ENCODE data around the gene SACM1L. TPM values are rescaled to one million over a fixed set of nuclear protein-coding genes. Genes with fewer than 3 reads are reported as not detected.

SACM1L gene
- total and polyA plus RNA-seq, 4 donors: 12.2 to 35.5 (median 20.5) TPM

GRCh38 chr3:45781841-45782240 lies 92.6 kb downstream of the SACM1L start:
- no peak for TF ChIP-seq SP1 (IDR thresholded peaks at IDR 0.05)
- TF ChIP-seq EGR1 (IDR thresholded peaks at IDR 0.05; ENCODE audit: low read depth in 2 of 2): no peak
- no peak for TF ChIP-seq GABPA (IDR thresholded peaks at IDR 0.05 in 1 of 2, conservative IDR thresholded peaks at IDR 0.05 in 1 of 2)
- no peak for TF ChIP-seq RAD21 (IDR thresholded peaks at IDR 0.05)
- no peak for TF ChIP-seq TAF1 (conservative IDR thresholded peaks at IDR 0.05)
- TF ChIP-seq CTCF (IDR thresholded peaks at IDR 0.05; ENCODE audit: low read depth, low read length, missing input control): no peak
- TF ChIP-seq RXRA (IDR thresholded peaks at IDR 0.05): no peak
- TF ChIP-seq NR2F2 (IDR thresholded peaks at IDR 0.05): no peak
- no peak for TF ChIP-seq MAX (IDR thresholded peaks at IDR 0.05)
- no peak for TF ChIP-seq YY1 (IDR thresholded peaks at IDR 0.05)
- TF ChIP-seq ATF3 (IDR thresholded peaks at IDR 0.05): no peak
- no peak for TF ChIP-seq FOXA2 (IDR thresholded peaks at IDR 0.05)
- no peak for TF ChIP-seq ZBTB33 (IDR thresholded peaks at IDR 0.05)
- no peak for TF ChIP-seq JUND (IDR thresholded peaks at IDR 0.05)
- TF ChIP-seq REST (IDR thresholded peaks at IDR 0.05): no peak
- TF ChIP-seq HNF4G (IDR thresholded peaks at IDR 0.05): no peak
- TF ChIP-seq HNF4A (conservative IDR thresholded peaks at IDR 0.05): no peak
- TF ChIP-seq FOXA1 (IDR thresholded peaks at IDR 0.05): no peak
- no peak overlapping the region for H3K9ac ChIP-seq (ENCODE audit: low read depth in 1 of 2, low read length in 2 of 2)
- H3K27me3 ChIP-seq (ENCODE audit: control insufficient read depth in 4 of 4, insufficient read depth in 4 of 4, low read length in 3 of 4): no peaks in the 10 kb centered on the region
- 94% methylated on average over 12 of the region's 12 CpGs for WGBS
- H3K36me3 ChIP-seq (ENCODE audit: control insufficient read depth in 4 of 4, insufficient read depth in 3 of 4, low read depth in 1 of 4, low read length in 3 of 4): no peaks in the 10 kb centered on the region
- no peaks in the 10 kb centered on the region for H3K9me3 ChIP-seq (ENCODE audit: control insufficient read depth in 4 of 4, low read length in 3 of 4)
- no peak overlapping the region for H3K27ac ChIP-seq (ENCODE audit: low read depth in 1 of 2, low read length in 2 of 2)
- peak; percentile 14 for DNase-seq (ENCODE audit: low spot score)
- no peak overlapping the region for H3K4me3 ChIP-seq (ENCODE audit: low read depth in 1 of 3, low read length in 3 of 3)
- peaks cover 0 to 8% (median 5%) of the 10 kb centered on the region in 4 donors for H3K4me1 ChIP-seq (ENCODE audit: control insufficient read depth in 4 of 4, insufficient read depth in 4 of 4, low read length in 3 of 4)

All from liver (tissue), 9 donors.